ENCODE results near the gene ADAMTSL1.

DNA sequence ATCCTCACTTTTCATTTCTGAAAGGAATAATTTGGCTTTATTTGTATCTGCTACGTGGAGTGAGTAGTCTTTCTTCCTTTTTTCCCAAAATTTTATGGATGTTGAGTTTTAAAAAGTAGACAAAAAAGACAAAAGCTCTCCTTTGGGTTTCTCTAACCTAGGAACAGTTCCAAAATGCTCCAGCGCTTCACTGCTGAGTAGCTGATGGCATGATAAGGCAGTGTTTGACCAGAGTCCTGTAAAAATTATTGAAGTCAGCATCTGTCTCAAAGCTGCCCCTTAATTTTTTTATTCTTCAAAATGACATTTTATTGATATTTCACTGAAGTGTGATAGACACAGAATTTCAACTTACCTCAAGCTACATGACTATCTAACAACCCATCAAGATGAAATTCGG lies 219.0 kb downstream of the ADAMTSL1 start:
- TF ChIP-seq, protein P1, sequence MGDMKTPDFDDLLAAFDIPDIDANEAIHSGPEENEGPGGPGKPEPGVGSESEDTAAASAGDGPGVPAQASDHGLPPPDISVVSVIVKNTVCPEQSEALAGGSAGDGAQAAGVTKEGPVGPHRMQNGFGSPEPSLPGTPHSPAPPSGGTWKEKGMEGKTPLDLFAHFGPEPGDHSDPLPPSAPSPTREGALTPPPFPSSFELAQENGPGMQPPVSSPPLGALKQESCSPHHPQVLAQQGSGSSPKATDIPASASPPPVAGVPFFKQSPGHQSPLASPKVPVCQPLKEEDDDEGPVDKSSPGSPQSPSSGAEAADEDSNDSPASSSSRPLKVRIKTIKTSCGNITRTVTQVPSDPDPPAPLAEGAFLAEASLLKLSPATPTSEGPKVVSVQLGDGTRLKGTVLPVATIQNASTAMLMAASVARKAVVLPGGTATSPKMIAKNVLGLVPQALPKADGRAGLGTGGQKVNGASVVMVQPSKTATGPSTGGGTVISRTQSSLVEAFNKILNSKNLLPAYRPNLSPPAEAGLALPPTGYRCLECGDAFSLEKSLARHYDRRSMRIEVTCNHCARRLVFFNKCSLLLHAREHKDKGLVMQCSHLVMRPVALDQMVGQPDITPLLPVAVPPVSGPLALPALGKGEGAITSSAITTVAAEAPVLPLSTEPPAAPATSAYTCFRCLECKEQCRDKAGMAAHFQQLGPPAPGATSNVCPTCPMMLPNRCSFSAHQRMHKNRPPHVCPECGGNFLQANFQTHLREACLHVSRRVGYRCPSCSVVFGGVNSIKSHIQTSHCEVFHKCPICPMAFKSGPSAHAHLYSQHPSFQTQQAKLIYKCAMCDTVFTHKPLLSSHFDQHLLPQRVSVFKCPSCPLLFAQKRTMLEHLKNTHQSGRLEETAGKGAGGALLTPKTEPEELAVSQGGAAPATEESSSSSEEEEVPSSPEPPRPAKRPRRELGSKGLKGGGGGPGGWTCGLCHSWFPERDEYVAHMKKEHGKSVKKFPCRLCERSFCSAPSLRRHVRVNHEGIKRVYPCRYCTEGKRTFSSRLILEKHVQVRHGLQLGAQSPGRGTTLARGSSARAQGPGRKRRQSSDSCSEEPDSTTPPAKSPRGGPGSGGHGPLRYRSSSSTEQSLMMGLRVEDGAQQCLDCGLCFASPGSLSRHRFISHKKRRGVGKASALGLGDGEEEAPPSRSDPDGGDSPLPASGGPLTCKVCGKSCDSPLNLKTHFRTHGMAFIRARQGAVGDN (CRISPR knock-in tag; IDR thresholded peaks at IDR 0.05): no peak
- no peak for TF ChIP-seq CEBPB (IDR thresholded peaks at IDR 0.05; ENCODE audit: borderline replicate concordance, low read depth, low read length)
- TF ChIP-seq, protein P2, sequence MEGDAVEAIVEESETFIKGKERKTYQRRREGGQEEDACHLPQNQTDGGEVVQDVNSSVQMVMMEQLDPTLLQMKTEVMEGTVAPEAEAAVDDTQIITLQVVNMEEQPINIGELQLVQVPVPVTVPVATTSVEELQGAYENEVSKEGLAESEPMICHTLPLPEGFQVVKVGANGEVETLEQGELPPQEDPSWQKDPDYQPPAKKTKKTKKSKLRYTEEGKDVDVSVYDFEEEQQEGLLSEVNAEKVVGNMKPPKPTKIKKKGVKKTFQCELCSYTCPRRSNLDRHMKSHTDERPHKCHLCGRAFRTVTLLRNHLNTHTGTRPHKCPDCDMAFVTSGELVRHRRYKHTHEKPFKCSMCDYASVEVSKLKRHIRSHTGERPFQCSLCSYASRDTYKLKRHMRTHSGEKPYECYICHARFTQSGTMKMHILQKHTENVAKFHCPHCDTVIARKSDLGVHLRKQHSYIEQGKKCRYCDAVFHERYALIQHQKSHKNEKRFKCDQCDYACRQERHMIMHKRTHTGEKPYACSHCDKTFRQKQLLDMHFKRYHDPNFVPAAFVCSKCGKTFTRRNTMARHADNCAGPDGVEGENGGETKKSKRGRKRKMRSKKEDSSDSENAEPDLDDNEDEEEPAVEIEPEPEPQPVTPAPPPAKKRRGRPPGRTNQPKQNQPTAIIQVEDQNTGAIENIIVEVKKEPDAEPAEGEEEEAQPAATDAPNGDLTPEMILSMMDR (CRISPR knock-in tag; IDR thresholded peaks at IDR 0.05): no peak
- TF ChIP-seq MEIS2 (CRISPR knock-in tag; IDR thresholded peaks at IDR 0.05): no peak
- TF ChIP-seq HOXA7 (CRISPR knock-in tag; IDR thresholded peaks at IDR 0.05): no peak
- TF ChIP-seq POLR2AphosphoS5 (IDR thresholded peaks at IDR 0.05; ENCODE audit: low read depth, low read length): no peak
- no peak for TF ChIP-seq SETDB1 (CRISPR knock-in tag; IDR thresholded peaks at IDR 0.05; ENCODE audit: borderline replicate concordance)
- no peak for TF ChIP-seq NCOA1 (CRISPR knock-in tag; IDR thresholded peaks at IDR 0.05)
- no peak for TF ChIP-seq ZNF577 (CRISPR knock-in tag; IDR thresholded peaks at IDR 0.05; ENCODE audit: borderline replicate concordance, low read depth)
- TF ChIP-seq PCBP1 (IDR thresholded peaks at IDR 0.05; ENCODE audit: borderline replicate concordance, low read depth, low read length): no peak

Data from HepG2 (cell line).